Endothelial cell of umbilical vein (primary cell): Measurements from ENCODE around the gene NOPCHAP1. TPM values are rescaled to one million over a fixed set of nuclear protein-coding genes. Genes with fewer than 3 reads are reported as not detected.

Experiments used
- BruUV-seq: library from RNA; stranded (reverse); fragments of 400-500 nt; replicated peaks from 2 replicates; lab custom pipeline; 2021; lab: Mats Ljungman, UMichigan
- CTCF ChIA-PET: fragments of 300-600, 350-600 bp; sonication (Branson Sonifier 250); formaldehyde crosslinking; loops from one replicate; lab custom pipeline; 2021; ENCODE audit warnings: antibody characterized with exemption, inconsistent platforms; lab: Charles Lee
- POLR2A ChIA-PET: fragments of 300-600, 350-600 bp; sonication (Branson Sonifier 250); formaldehyde crosslinking; loops from one replicate; lab custom pipeline; 2021; ENCODE audit warnings: antibody characterized with exemption, inconsistent platforms; lab: Charles Lee
- DNase-seq: peaks from one replicate; pipeline ENCODE4 v3.0.0-alpha.2; 2011; ENCODE audit warnings: low read depth, low spot score
- FAIRE-seq: peaks from 2 replicates; lab custom pipeline; 2011; peaks lifted over from hg19 to GRCh38; lab: Jason Lieb, UNC
- H2AFZ ChIP-seq: 2 replicates; pipeline ENCODE4 v1.6.0; 2012; ENCODE audit warnings: low read depth, low read length, control low read depth, inconsistent platforms
- H3K27ac ChIP-seq: 2 replicates; pipeline ENCODE4 v1.5.1; 2011; ENCODE audit warnings: low read depth, mild to moderate bottlenecking, control low read depth, low read length, moderate library complexity; ENCODE audit not compliant: insufficient read depth
- H3K27me3 ChIP-seq, 2 experiments: 2 replicates each; pipeline versions ENCODE4 v1.6.0 to v1.6.1; 2011; ENCODE audit warnings: low read length in 2 of 2, mixed read lengths in 1 of 2; ENCODE audit not compliant: control insufficient read depth in 2 of 2, insufficient read depth in 2 of 2
- H3K36me3 ChIP-seq, 2 experiments: 2 replicates in 1 of 2; 3 replicates in 1 of 2; pipeline ENCODE4 v1.5.1; 2011; ENCODE audit warnings: low read length in 2 of 2, mild to moderate bottlenecking in 1 of 2, moderate library complexity in 1 of 2; ENCODE audit not compliant: control insufficient read depth in 2 of 2, insufficient read depth in 2 of 2; ENCODE audit errors: extremely low read depth in 1 of 2
- H3K4me1 ChIP-seq: 3 replicates; pipeline ENCODE4 v1.5.1; 2011; ENCODE audit warnings: mild to moderate bottlenecking, low read length; ENCODE audit not compliant: control insufficient read depth, insufficient read depth; ENCODE audit errors: extremely low read depth
- H3K4me2 ChIP-seq: 2 replicates; pipeline ENCODE4 v1.6.1; 2011; ENCODE audit warnings: low read length, control low read depth, mixed read lengths; ENCODE audit not compliant: insufficient read depth
- H3K4me3 ChIP-seq, 3 experiments: fragments of 200-600 bp in 1 of 3; sonication (generic), shearing (Covaris generic) in 1 of 3; replicated peaks in 1 of 3; 2 replicates each; pipeline ENCODE4 v1.5.1; 2011 to 2016; ENCODE audit warnings: control low read depth in 3 of 3, low read length in 3 of 3, mild to moderate bottlenecking in 2 of 3, inconsistent platforms in 1 of 3, low read depth in 1 of 3, moderate library complexity in 1 of 3; ENCODE audit not compliant: insufficient read depth in 1 of 3
- H3K79me2 ChIP-seq: 2 replicates; pipeline ENCODE4 v1.6.0; 2012; ENCODE audit warnings: low read length, inconsistent platforms; ENCODE audit not compliant: control insufficient read depth, insufficient read depth
- H3K9ac ChIP-seq: replicated peaks from 2 replicates; pipeline ENCODE3; 2011; ENCODE audit warnings: low read length, control low read depth; ENCODE audit not compliant: insufficient read depth; ENCODE audit errors: extremely low read depth
- H3K9me1 ChIP-seq: replicated peaks from 3 replicates; pipeline ENCODE4 v1.6.0; 2011; ENCODE audit warnings: mild to moderate bottlenecking, low read length; ENCODE audit not compliant: control insufficient read depth, insufficient read depth; ENCODE audit errors: extremely low read depth
- H3K9me3 ChIP-seq: replicated peaks from 2 replicates; pipeline ENCODE4 v1.5.1; 2012; ENCODE audit warnings: low read length, inconsistent platforms; ENCODE audit not compliant: control insufficient read depth, insufficient read depth
- H4K20me1 ChIP-seq: replicated peaks from 2 replicates; pipeline ENCODE3; 2011; ENCODE audit warnings: mild to moderate bottlenecking, low read length; ENCODE audit not compliant: control insufficient read depth, insufficient read depth; ENCODE audit errors: extremely low read depth
- CTCF ChIP-seq, 2 donors: IDR thresholded peaks; 1 replicate in 1 of 2; 2 replicates in 1 of 2; pipeline ENCODE4 v1.5.1; 2011; ENCODE audit warnings: low read length in 2 of 2, mild to moderate bottlenecking in 2 of 2, moderate library complexity in 2 of 2, control low read depth in 1 of 2, inconsistent platforms in 1 of 2, low read depth in 1 of 2; ENCODE audit not compliant: insufficient read depth in 1 of 2; ENCODE audit errors: extremely low read depth in 1 of 2
- EZH2 ChIP-seq: IDR thresholded peaks from 2 replicates; pipeline ENCODE4 v1.6.1; 2012; ENCODE audit warnings: borderline replicate concordance, low read depth, mild to moderate bottlenecking, moderate library complexity, low read length, inconsistent platforms; ENCODE audit not compliant: severe bottlenecking
- FOS ChIP-seq: IDR thresholded peaks from 2 replicates; pipeline ENCODE4 v1.6.1; 2011; ENCODE audit warnings: mild to moderate bottlenecking, low read length, moderate library complexity, borderline replicate concordance; ENCODE audit not compliant: insufficient read depth
- GATA2 ChIP-seq: IDR thresholded peaks from 2 replicates; pipeline ENCODE4 v1.7.0; 2011; ENCODE audit warnings: low read depth, mild to moderate bottlenecking, moderate library complexity, mixed read lengths, low read length; ENCODE audit not compliant: insufficient read length, insufficient read depth
- JUN ChIP-seq: IDR thresholded peaks from 2 replicates; pipeline ENCODE4 v1.6.1; 2011; ENCODE audit warnings: borderline replicate concordance, low read depth; ENCODE audit not compliant: insufficient read length, insufficient read depth
- MAX ChIP-seq: IDR thresholded peaks from 2 replicates; pipeline ENCODE4 v1.6.1; 2011; ENCODE audit not compliant: insufficient read depth, insufficient read length
- MYC ChIP-seq: IDR thresholded peaks from one replicate; pipeline ENCODE4 v1.6.1; 2011; ENCODE audit warnings: mild to moderate bottlenecking, low read depth, low read length
- POLR2A ChIP-seq: IDR thresholded peaks from 2 replicates; pipeline ENCODE4 v1.6.1; 2012; ENCODE audit warnings: low read depth, mild to moderate bottlenecking, control low read depth, low read length
- POLR2AphosphoS5 ChIP-seq: IDR thresholded peaks from 2 replicates; pipeline ENCODE4 v1.6.1; 2012; ENCODE audit warnings: low read depth, mild to moderate bottlenecking, control low read depth, low read length, moderate library complexity; ENCODE audit not compliant: insufficient read depth
- dilution Hi-C: fragments of 300-500 bp; cut with MboI; formaldehyde crosslinking; loops from one replicate; pipeline ENCODE4 v1.15.0; 2019; ENCODE audit warnings: low sequenced_read_pairs; ENCODE audit not compliant: extremely low pct_ligation_motif_present
- intact Hi-C: fragments of 100-400 bp; cut with micrococcal nuclease; formaldehyde crosslinking; loops from one replicate; pipeline ENCODE4 v1.10.0; 2022
- polyA plus RNA-seq, 4 experiments: library from polyadenylated mRNA; depleted of rRNA in 3 of 4; stranded (reverse) in 3 of 4; unstranded in 1 of 4; fragments of >200 nt; gene quantifications; 2 replicates each; pipeline versions ENCODE4 v1.2.1 to v1.2.3, GENCODE V29; 2011 to 2012; ENCODE audit warnings: missing spikeins in 1 of 4
- total RNA-seq: library from RNA; stranded (reverse); gene quantifications from 2 replicates; pipeline ENCODE4 v1.2.3, GENCODE V29; 2021

The NOPCHAP1 gene
- total and polyA plus RNA-seq, 2 donors (not counting 3 experiments of a cell fraction or from before 2014, with no cell fraction given), result 6.1 to 17.8 TPM

GRCh38 chr12:105020241-105020962 lies 34.3 kb downstream of the NOPCHAP1 start:
- Histone ChIP-seq H4K20me1 (no peaks in the 10 kb centered on the region), H3K27ac (no peak overlapping the region), H3K9me1 (no peaks in the 10 kb centered on the region), H3K4me1 (no peaks in the 10 kb centered on the region), H3K27me3 (no peaks in the 10 kb centered on the region), H2AFZ (no peak overlapping the region), H3K4me3 (no peak overlapping the region), H3K9me3 (no peaks in the 10 kb centered on the region), H3K36me3 (peaks cover 0 to 2% of the 10 kb centered on the region in 2 experiments), H3K9ac (no peak overlapping the region), H3K79me2 (no peaks in the 10 kb centered on the region), H3K4me2 (no peak overlapping the region)
- no TSS peak for BruUV-seq
- intact Hi-C loops, result no loop called here
- ChIA-PET POLR2A (no interaction called here), CTCF (interaction anchor here (0.9 kb wide), 1 partner anchor 33 kb away, joined by 3 read pairs; no protein-coding TSS in a partner anchor)
- TF ChIP-seq MYC (no peak), POLR2AphosphoS5 (no peak), GATA2 (no peak), MAX (no peak), FOS (no peak)
- DNase-seq (no peak), FAIRE-seq (no peak)
- dilution Hi-C loops, result no loop called here

GRCh38 chr12:105024928-105025327 lies 38.8 kb downstream of the NOPCHAP1 start:
- Histone ChIP-seq H3K4me2 (no peak overlapping the region), H3K36me3 (no peaks in the 10 kb centered on the region)

More at GRCh38 chr12:105024928-105025327, 38.8 kb downstream of the NOPCHAP1 start:
- no peaks in the 10 kb centered on the region for H3K79me2 ChIP-seq
- ChIA-PET CTCF (interaction anchor here (1.1 to 1.9 kb wide), 4 partner anchors 24 to 643 kb away, joined by 3 to 6 read pairs (median 4); no protein-coding TSS in a partner anchor), POLR2A (no interaction called here)
- TF ChIP-seq FOS (no peak), POLR2AphosphoS5 (no peak), CTCF (IDR thresholded peaks at IDR 0.05; ENCODE audit: extremely low read depth in 1 of 2, insufficient read depth in 1 of 2, low read depth in 1 of 2, low read length in 2 of 2) (no peak), MAX (no peak), EZH2 (no peak), POLR2A (no peak), JUN (no peak), MYC (no peak), GATA2 (no peak)
- H3K27ac ChIP-seq, result no peak overlapping the region
- H3K4me1 ChIP-seq, result no peaks in the 10 kb centered on the region
- H3K9me1 ChIP-seq, result no peaks in the 10 kb centered on the region
- no peak overlapping the region for H2AFZ ChIP-seq
- intact Hi-C loops (no loop called here), dilution Hi-C loops (no loop called here)
- FAIRE-seq (no peak), DNase-seq (no peak)
- no peaks in the 10 kb centered on the region for H3K27me3 ChIP-seq
- H3K9ac ChIP-seq, result no peak overlapping the region
- no TSS peak for BruUV-seq
- H3K9me3 ChIP-seq, result no peaks in the 10 kb centered on the region
- no peaks in the 10 kb centered on the region for H4K20me1 ChIP-seq
- H3K4me3 ChIP-seq, result no peak overlapping the region
